Aorta (tissue), 5 donors: ENCODE results near the gene MAP2K3. TPM values are rescaled to one million over a fixed set of nuclear protein-coding genes. Genes with fewer than 3 reads are reported as not detected.

Source experiments
- ATAC-seq: fragments of 200-7000 bp; cut with Tn5 transposase; one replicate; pipeline ENCODE4 v1.9.1; 2022; ENCODE audit warnings: moderate library complexity; ENCODE audit not compliant: low FRiP score
- DNase-seq, 2 donors: peaks; one replicate each; pipeline ENCODE4 v3.0.0-alpha.2; 2020
- H3K27ac ChIP-seq, 2 donors: one replicate each; pipeline ENCODE4 v1.5.1; 2013; ENCODE audit warnings: low read length in 2 of 2, mild to moderate bottlenecking in 2 of 2, moderate library complexity in 2 of 2, control low read depth in 1 of 2, inconsistent platforms in 1 of 2, low read depth in 1 of 2
- H3K27me3 ChIP-seq, 2 donors: one replicate each; pipeline ENCODE4 v1.6.1; 2013; ENCODE audit warnings: control low read depth in 1 of 2, low read length in 1 of 2, mild to moderate bottlenecking in 1 of 2, moderate library complexity in 1 of 2; ENCODE audit not compliant: insufficient read depth in 2 of 2, control insufficient read depth in 1 of 2
- H3K36me3 ChIP-seq, 2 donors: one replicate each; pipeline ENCODE4 v1.6.1; 2013; ENCODE audit warnings: control low read depth in 1 of 2, low read length in 1 of 2, mild to moderate bottlenecking in 1 of 2; ENCODE audit not compliant: insufficient read depth in 2 of 2, control insufficient read depth in 1 of 2
- H3K4me1 ChIP-seq, 2 donors: one replicate each; pipeline ENCODE4 v1.6.1; 2013; ENCODE audit warnings: low read length in 2 of 2, control low read depth in 1 of 2, mild to moderate bottlenecking in 1 of 2, moderate library complexity in 1 of 2; ENCODE audit not compliant: insufficient read depth in 2 of 2, control insufficient read depth in 1 of 2
- H3K4me3 ChIP-seq, 2 donors: one replicate each; pipeline ENCODE4 v1.5.1; 2013; ENCODE audit warnings: low read length in 2 of 2, control low read depth in 1 of 2, mild to moderate bottlenecking in 1 of 2
- H3K9me3 ChIP-seq: one replicate; pipeline ENCODE4 v1.6.1; 2013; ENCODE audit warnings: mild to moderate bottlenecking, low read length; ENCODE audit not compliant: control insufficient read depth
- WGBS, 2 donors: extraction: QIAGEN DNeasy Blood & Tissue Kit; methylation state at CpG; one replicate each; pipeline ENCODE4 v1.1.7; 2013; 5-methylcytosine and 5-hydroxymethylcytosine counted together
- intact Hi-C, 2 donors: fragments of 100-400 bp; cut with DNase I; formaldehyde crosslinking; loops; one replicate each; pipeline versions ENCODE4 v1.14.2 to v1.15.0; 2022
- polyA plus RNA-seq, 2 donors: library from polyadenylated mRNA; stranded (reverse); fragments of 200-250 nt; gene quantifications; one replicate each; pipeline ENCODE4 v1.2.3, GENCODE V29; 2013
- total RNA-seq, 2 donors: library from RNA; stranded (reverse); fragmentation: NEBNext Ultra II Directional; extraction: Animal tissue kit (Norgen Biotek cat#: 25700); gene quantifications; one replicate each; pipeline ENCODE4 v1.2.1, GENCODE V29; 2021
- donor health status: healthy with polysubstance abuse.
- donor health status: Bipolar disorder and iron deficiency.
- donor health status: DM: no; HTN: no; CAD: no.
- donor health status: DM: no; HTN: no; CAD: no.
- donor health status: DM: yes; HTN: yes; CAD: no.

The MAP2K3 gene
- total and polyA plus RNA-seq, 4 donors: 21.8 to 82.6 (median 50.1) TPM

- no peaks in the 10 kb centered on the region for H3K27me3 ChIP-seq
- 77 to 93% methylated on average over 6 to 7 of the region's 7 CpGs for WGBS, 2 donors
These were observed 15.8 kb upstream of the MAP2K3 start for GRCh38 chr17:21268596-21269188.

GRCh38 chr17:21269394-21269793 is 15.1 kb upstream of the MAP2K3 start:
- intact Hi-C loops: no loop called here
- Histone ChIP-seq H3K9me3 (no peaks in the 10 kb centered on the region), H3K36me3 (no peaks in the 10 kb centered on the region), H3K4me1 (no peaks in the 10 kb centered on the region), H3K27me3 (no peaks in the 10 kb centered on the region), H3K27ac (no peak overlapping the region), H3K4me3 (no peak overlapping the region)
- WGBS, 2 donors: 57% methylated on average over 8 of the region's 8 CpGs
- DNase-seq (no peak), ATAC-seq (no peak)

More at GRCh38 chr17:21268596-21269188, 15.8 kb upstream of the MAP2K3 start:
- H3K9me3 ChIP-seq: no peaks in the 10 kb centered on the region
- no peaks in the 10 kb centered on the region for H3K4me1 ChIP-seq
- no peak for DNase-seq
- intact Hi-C loops: no loop called here
- no peaks in the 10 kb centered on the region for H3K36me3 ChIP-seq
- ATAC-seq: no peak
- H3K27ac ChIP-seq: no peak overlapping the region
- no peak overlapping the region for H3K4me3 ChIP-seq

GRCh38 chr17:21271454-21272183 is 12.9 kb upstream of the MAP2K3 start:
- intact Hi-C loops: loop anchor here in 1 of 2 donors (10.0 kb wide), 1 partner anchor 147 kb away; the partner anchor contains the start of gene DHRS7B
- DNase-seq (no peak), ATAC-seq (no peak)
- Histone ChIP-seq H3K4me1 (no peaks in the 10 kb centered on the region), H3K36me3 (no peaks in the 10 kb centered on the region), H3K4me3 (no peak overlapping the region), H3K9me3 (no peaks in the 10 kb centered on the region), H3K27me3 (no peaks in the 10 kb centered on the region), H3K27ac (no peak overlapping the region)
- 87 to 94% methylated on average over 10 of the region's 10 CpGs for WGBS, 2 donors

GRCh38 chr17:21272250-21272649 is 12.3 kb upstream of the MAP2K3 start:
- intact Hi-C loops: loop anchor here in 1 of 2 donors (10.0 kb wide), 1 partner anchor 147 kb away; the partner anchor contains the start of gene DHRS7B
- ATAC-seq: no peak
- 83 to 89% methylated on average over 3 of the region's 3 CpGs for WGBS, 2 donors

GRCh38 chr17:21272881-21273792 is 11.4 kb upstream of the MAP2K3 start:
- ATAC-seq (no peak), DNase-seq (no peak)
- WGBS, 2 donors: 86 to 87% methylated on average over 14 of the region's 14 CpGs
- H3K4me3 ChIP-seq: no peak overlapping the region
- no peaks in the 10 kb centered on the region for H3K27me3 ChIP-seq
- H3K9me3 ChIP-seq: no peaks in the 10 kb centered on the region
- H3K4me1 ChIP-seq: no peaks in the 10 kb centered on the region
- intact Hi-C loops: loop anchor here in 1 of 2 donors (10.0 kb wide), 1 partner anchor 148 kb away; the partner anchor contains the start of gene DHRS7B
- no peak overlapping the region for H3K27ac ChIP-seq
- H3K36me3 ChIP-seq: no peaks in the 10 kb centered on the region

More at GRCh38 chr17:21272250-21272649, 12.3 kb upstream of the MAP2K3 start:
- DNase-seq: no peak
- H3K4me1 ChIP-seq: no peaks in the 10 kb centered on the region
- no peaks in the 10 kb centered on the region for H3K36me3 ChIP-seq
- no peak overlapping the region for H3K27ac ChIP-seq
- H3K27me3 ChIP-seq: no peaks in the 10 kb centered on the region
- no peaks in the 10 kb centered on the region for H3K9me3 ChIP-seq
- H3K4me3 ChIP-seq: no peak overlapping the region

GRCh38 chr17:21275047-21275578 is 9.4 kb upstream of the MAP2K3 start:
- no peaks in the 10 kb centered on the region for H3K27me3 ChIP-seq
- ATAC-seq: no peak
- no peaks in the 10 kb centered on the region for H3K4me1 ChIP-seq
- WGBS, 2 donors: 5 to 6% methylated on average over 20 of the region's 20 CpGs
- H3K36me3 ChIP-seq: no peaks in the 10 kb centered on the region
- intact Hi-C loops: loop anchor here (1.0 to 10.0 kb wide), 4 partner anchors 22 to 150 kb away; partner anchors contain the start of genes DHRS7B (in 2 of the 2), KCNJ12 (in 1 of the 2) and NATD1 (in 1 of the 2)
- no peak for DNase-seq
- no peaks in the 10 kb centered on the region for H3K9me3 ChIP-seq
- H3K27ac ChIP-seq: no peak overlapping the region
- peak overlapping the region; percentile 44 to 69 for H3K4me3 ChIP-seq

GRCh38 chr17:21275579-21276263 is 8.8 kb upstream of the MAP2K3 start:
- 1% methylated on average over 46 to 52 of the region's 52 CpGs for WGBS, 2 donors
- intact Hi-C loops: loop anchor here (1.0 to 10.0 kb wide), 4 partner anchors 22 to 151 kb away; partner anchors contain the start of genes DHRS7B (in 2 of the 2), KCNJ12 (in 1 of the 2) and NATD1 (in 1 of the 2)
- H3K4me1 ChIP-seq: no peaks in the 10 kb centered on the region
- ATAC-seq (peak; percentile 96), DNase-seq (peak; percentile 97 to 99)
- no peaks in the 10 kb centered on the region for H3K9me3 ChIP-seq
- no peaks in the 10 kb centered on the region for H3K27me3 ChIP-seq
- no peaks in the 10 kb centered on the region for H3K36me3 ChIP-seq
- no peak overlapping the region for H3K27ac ChIP-seq
- H3K4me3 ChIP-seq: peak overlapping the region; percentile 44 to 69
